Hematopoietic multipotent progenitor cell treated with erythropoietin and hydrocortisone succinate and interleukin-3 and kit ligand, for 15 days (in vitro differentiated cells): ENCODE measurements around the gene GPR148.

Source experiments
- DNase-seq: peaks from one replicate; pipeline ENCODE4 v3.0.0-alpha.2; 2015; ENCODE audit warnings: low spot score

GPR148 gene

GRCh38 chr2:130749641-130750040 is 20.8 kb downstream of the GPR148 start:
- DNase-seq, result no peak

- DNase-seq, result no peak
Observed at GRCh38 chr2:130754811-130755210, 25.9 kb downstream of the GPR148 start.

GRCh38 chr2:130755256-130756052 is 26.6 kb downstream of the GPR148 start, which contains the start of gene AMER3:
Gene AMER3 (plus strand): TSS chr2:130755540. CDS start chr2:130762073, 6,533 bp downstream.
- no peak for DNase-seq

GRCh38 chr2:130756053-130756873 is 27.4 kb downstream of the GPR148 start:
- no peak for DNase-seq

GRCh38 chr2:130756874-130757668 is 28.2 kb downstream of the GPR148 start:
- no peak for DNase-seq

- no peak for DNase-seq
Observed at GRCh38 chr2:130759906-130760753, 31.3 kb downstream of the GPR148 start.

GRCh38 chr2:130760754-130761751 is 32.2 kb downstream of the GPR148 start:
- no peak for DNase-seq

- DNase-seq, result no peak
Observed at GRCh38 chr2:130762031-130762909, 33.4 kb downstream of the GPR148 start.

- no peak for DNase-seq
Observed at GRCh38 chr2:130762910-130763385, 34.1 kb downstream of the GPR148 start.

GRCh38 chr2:130763405-130763804 is 34.5 kb downstream of the GPR148 start:
- no peak for DNase-seq

- DNase-seq, result no peak
Observed at GRCh38 chr2:130764035-130764820, 35.4 kb downstream of the GPR148 start.

- no peak for DNase-seq
Observed at GRCh38 chr2:130764821-130765115, 35.9 kb downstream of the GPR148 start.

GRCh38 chr2:130765464-130765863 is 36.6 kb downstream of the GPR148 start:
- no peak for DNase-seq

- DNase-seq, result no peak
Observed at GRCh38 chr2:130766037-130766436, 37.2 kb downstream of the GPR148 start.

GRCh38 chr2:130766711-130767407 is 38.0 kb downstream of the GPR148 start:
- DNase-seq, result no peak

- DNase-seq, result no peak
Observed at GRCh38 chr2:130767408-130767775, 38.5 kb downstream of the GPR148 start.

GRCh38 chr2:130768191-130768855 is 39.5 kb downstream of the GPR148 start:
- no peak for DNase-seq
